ENCODE data around the gene ANGEL1.

The ANGEL1 gene

GRCh38 chr14:76779221-76780057, 33.2 kb downstream of the ANGEL1 start:
- no peak for ATAC-seq
- TF ChIP-seq ZFP30 (CRISPR knock-in tag; IDR thresholded peaks at IDR 0.05) (no peak), SNAI2 (CRISPR knock-in tag; IDR thresholded peaks at IDR 0.05) (no peak), CSDC2 (CRISPR knock-in tag; IDR thresholded peaks at IDR 0.05) (no peak), ARNTL (CRISPR knock-in tag; IDR thresholded peaks at IDR 0.05; ENCODE audit: borderline replicate concordance, low read depth) (no peak)
- TF ChIP-seq, protein P1, sequence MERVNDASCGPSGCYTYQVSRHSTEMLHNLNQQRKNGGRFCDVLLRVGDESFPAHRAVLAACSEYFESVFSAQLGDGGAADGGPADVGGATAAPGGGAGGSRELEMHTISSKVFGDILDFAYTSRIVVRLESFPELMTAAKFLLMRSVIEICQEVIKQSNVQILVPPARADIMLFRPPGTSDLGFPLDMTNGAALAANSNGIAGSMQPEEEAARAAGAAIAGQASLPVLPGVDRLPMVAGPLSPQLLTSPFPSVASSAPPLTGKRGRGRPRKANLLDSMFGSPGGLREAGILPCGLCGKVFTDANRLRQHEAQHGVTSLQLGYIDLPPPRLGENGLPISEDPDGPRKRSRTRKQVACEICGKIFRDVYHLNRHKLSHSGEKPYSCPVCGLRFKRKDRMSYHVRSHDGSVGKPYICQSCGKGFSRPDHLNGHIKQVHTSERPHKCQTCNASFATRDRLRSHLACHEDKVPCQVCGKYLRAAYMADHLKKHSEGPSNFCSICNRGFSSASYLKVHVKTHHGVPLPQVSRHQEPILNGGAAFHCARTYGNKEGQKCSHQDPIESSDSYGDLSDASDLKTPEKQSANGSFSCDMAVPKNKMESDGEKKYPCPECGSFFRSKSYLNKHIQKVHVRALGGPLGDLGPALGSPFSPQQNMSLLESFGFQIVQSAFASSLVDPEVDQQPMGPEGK (CRISPR knock-in tag; IDR thresholded peaks at IDR 0.05; ENCODE audit: borderline replicate concordance) = no peak

- ATAC-seq = no peak
- TF ChIP-seq TCF4 (CRISPR knock-in tag; IDR thresholded peaks at IDR 0.05; ENCODE audit: borderline replicate concordance) = no peak
- no peak for TF ChIP-seq TOX (CRISPR knock-in tag; IDR thresholded peaks at IDR 0.05; ENCODE audit: borderline replicate concordance)
- no peak for TF ChIP-seq SNAI2 (CRISPR knock-in tag; IDR thresholded peaks at IDR 0.05)
- no peak for TF ChIP-seq PPARA (CRISPR knock-in tag; IDR thresholded peaks at IDR 0.05; ENCODE audit: borderline replicate concordance)
- TF ChIP-seq ZNF70 (CRISPR knock-in tag; IDR thresholded peaks at IDR 0.05) = no peak
- TF ChIP-seq BACH2 (CRISPR knock-in tag; IDR thresholded peaks at IDR 0.05; ENCODE audit: borderline replicate concordance) = no peak
- no peak for TF ChIP-seq CREB5 (CRISPR knock-in tag; IDR thresholded peaks at IDR 0.05; ENCODE audit: low read depth)
- no peak for TF ChIP-seq ESRRG (CRISPR knock-in tag; IDR thresholded peaks at IDR 0.05)
- TF ChIP-seq CSRNP3 (CRISPR knock-in tag; IDR thresholded peaks at IDR 0.05) = no peak
- TF ChIP-seq GLIS3 (CRISPR knock-in tag; IDR thresholded peaks at IDR 0.05) = no peak
- no peak for TF ChIP-seq ZC3H10 (CRISPR knock-in tag; IDR thresholded peaks at IDR 0.05)
- TF ChIP-seq ZFP3 (CRISPR knock-in tag; IDR thresholded peaks at IDR 0.05) = no peak
- TF ChIP-seq RARB (CRISPR knock-in tag; IDR thresholded peaks at IDR 0.05) = no peak
- TF ChIP-seq ZNF8 (CRISPR knock-in tag; IDR thresholded peaks at IDR 0.05) = no peak
- no peak for TF ChIP-seq ZFP30 (CRISPR knock-in tag; IDR thresholded peaks at IDR 0.05)
- no peak for TF ChIP-seq POU6F1 (CRISPR knock-in tag; IDR thresholded peaks at IDR 0.05; ENCODE audit: borderline replicate concordance, low read depth)
- TF ChIP-seq ARNTL (CRISPR knock-in tag; IDR thresholded peaks at IDR 0.05; ENCODE audit: borderline replicate concordance, low read depth) = no peak
- no peak for TF ChIP-seq ISL1 (CRISPR knock-in tag; IDR thresholded peaks at IDR 0.05)
- TF ChIP-seq OSR1 (CRISPR knock-in tag; IDR thresholded peaks at IDR 0.05) = no peak
These were observed 34.0 kb downstream of the ANGEL1 start for GRCh38 chr14:76778546-76779215.

- TF ChIP-seq ZFP3 (CRISPR knock-in tag; IDR thresholded peaks at IDR 0.05) (no peak), TSHZ2 (CRISPR knock-in tag; IDR thresholded peaks at IDR 0.05) (no peak), BACH2 (CRISPR knock-in tag; IDR thresholded peaks at IDR 0.05; ENCODE audit: borderline replicate concordance) (no peak), ZFP30 (CRISPR knock-in tag; IDR thresholded peaks at IDR 0.05) (no peak), TOX (CRISPR knock-in tag; IDR thresholded peaks at IDR 0.05; ENCODE audit: borderline replicate concordance) (no peak), ZC3H10 (CRISPR knock-in tag; IDR thresholded peaks at IDR 0.05) (no peak), CREB5 (CRISPR knock-in tag; IDR thresholded peaks at IDR 0.05; ENCODE audit: low read depth) (no peak), CSRNP3 (CRISPR knock-in tag; IDR thresholded peaks at IDR 0.05) (no peak), ARNTL (CRISPR knock-in tag; IDR thresholded peaks at IDR 0.05; ENCODE audit: borderline replicate concordance, low read depth) (no peak), ZNF70 (CRISPR knock-in tag; IDR thresholded peaks at IDR 0.05) (no peak), CSDC2 (CRISPR knock-in tag; IDR thresholded peaks at IDR 0.05) (no peak), SNAI2 (CRISPR knock-in tag; IDR thresholded peaks at IDR 0.05) (no peak)
- no peak for ATAC-seq
These were observed 35.0 kb downstream of the ANGEL1 start for GRCh38 chr14:76777721-76778120.

Measured in SK-N-SH treated with all-trans-retinoic acid at 6 μM for 48 hours (cell line).